Mucosa of stomach (tissue), 1 donor: Measurements from ENCODE around the gene TFEC.
"Not testable (repeated sequence)": the region's sequence is repeated elsewhere in the genome, so short reads cannot be mapped to it uniquely, and the experiment has no call there.

Source experiments
- H3K27me3 ChIP-seq: one replicate; pipeline ENCODE4 v1.7.0; 2013; ENCODE audit warnings: mild to moderate bottlenecking, low read length; ENCODE audit not compliant: control insufficient read depth, insufficient read depth
- H3K36me3 ChIP-seq: one replicate; pipeline ENCODE4 v1.7.0; 2013; ENCODE audit warnings: low read length; ENCODE audit not compliant: control insufficient read depth, insufficient read depth
- H3K4me1 ChIP-seq: one replicate; pipeline ENCODE4 v1.7.0; 2013; ENCODE audit warnings: mild to moderate bottlenecking, low read length; ENCODE audit not compliant: control insufficient read depth, insufficient read depth
- H3K4me3 ChIP-seq: one replicate; pipeline ENCODE4 v1.7.0; 2013; ENCODE audit warnings: low read length
- H3K9ac ChIP-seq: one replicate; pipeline ENCODE4 v1.7.0; 2013; ENCODE audit warnings: mild to moderate bottlenecking, low read length, moderate library complexity
- H3K9me3 ChIP-seq: one replicate; pipeline ENCODE4 v1.7.0; 2013; ENCODE audit warnings: mild to moderate bottlenecking, low read length, moderate library complexity; ENCODE audit not compliant: control insufficient read depth
- donor health status: Pancreatic carcinoma.

Gene TFEC

GRCh38 chr7:116030651-116031276, at the start of gene TFEC:
Gene TFEC (minus strand): TSS chr7:116030763. CDS start chr7:115984441, 46,322 bp downstream.
- Histone ChIP-seq H3K9me3 (no peaks in the 10 kb centered on the region), H3K4me3 (no peak within 1 kb of the TSS), H3K36me3 (no peaks in the 10 kb centered on the region), H3K9ac (no peak within 1 kb of the TSS), H3K4me1 (no peaks in the 10 kb centered on the region), H3K27me3 (no peaks in the 10 kb centered on the region)

GRCh38 chr7:116075351-116076145, 45.0 kb upstream of the TFEC start:
- Histone ChIP-seq H3K9ac (no peak overlapping the region), H3K36me3 (no peaks in the 10 kb centered on the region), H3K4me1 (no peaks in the 10 kb centered on the region), H3K27me3 (no peaks in the 10 kb centered on the region), H3K4me3 (no peak overlapping the region), H3K9me3 (no peaks in the 10 kb centered on the region)

DNA sequence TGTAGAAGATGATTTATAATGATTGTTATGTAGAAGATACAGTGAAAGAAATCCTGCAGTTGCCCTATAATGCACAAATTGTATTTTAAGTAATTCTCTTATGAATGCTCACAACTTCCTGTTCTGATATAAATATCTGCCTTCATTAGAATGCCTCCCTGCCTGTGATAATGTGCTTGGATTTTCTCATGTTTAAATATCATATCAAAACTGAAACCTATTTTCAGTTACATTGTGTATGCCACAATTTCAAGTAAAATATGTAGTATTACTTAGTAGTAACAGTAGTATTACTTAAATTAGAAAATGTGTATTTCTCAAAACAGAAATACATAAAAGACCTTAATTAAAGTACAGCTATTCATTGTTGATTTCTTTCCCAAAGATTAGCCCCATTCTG, 41.1 kb upstream of the TFEC start:
- Histone ChIP-seq H3K27me3 (no peaks in the 10 kb centered on the region), H3K9ac (no peak overlapping the region), H3K4me1 (no peaks in the 10 kb centered on the region), H3K9me3 (no peaks in the 10 kb centered on the region), H3K36me3 (no peaks in the 10 kb centered on the region), H3K4me3 (no peak overlapping the region)

- Histone ChIP-seq H3K36me3 (no peaks in the 10 kb centered on the region), H3K9me3 (no peaks in the 10 kb centered on the region), H3K4me3 (no peak overlapping the region), H3K27me3 (no peaks in the 10 kb centered on the region), H3K4me1 (no peaks in the 10 kb centered on the region), H3K9ac (no peak overlapping the region)
These were observed 33.6 kb upstream of the TFEC start for GRCh38 chr7:116064179-116064578.

GRCh38 chr7:116062666-116063065, 32.1 kb upstream of the TFEC start:
- no peak overlapping the region for H3K9ac ChIP-seq
- H3K36me3 ChIP-seq: no peaks in the 10 kb centered on the region
- no peaks in the 10 kb centered on the region for H3K4me1 ChIP-seq
- no peaks in the 10 kb centered on the region for H3K9me3 ChIP-seq
- H3K27me3 ChIP-seq: no peaks in the 10 kb centered on the region
- H3K4me3 ChIP-seq: no peak overlapping the region

- H3K4me1 ChIP-seq: no peaks in the 10 kb centered on the region
- H3K9me3 ChIP-seq: no peaks in the 10 kb centered on the region
- no peaks in the 10 kb centered on the region for H3K27me3 ChIP-seq
- H3K4me3 ChIP-seq: no peak overlapping the region
- H3K9ac ChIP-seq: no peak overlapping the region
- H3K36me3 ChIP-seq: no peaks in the 10 kb centered on the region
These were observed 21.4 kb upstream of the TFEC start for GRCh38 chr7:116052006-116052405.

DNA sequence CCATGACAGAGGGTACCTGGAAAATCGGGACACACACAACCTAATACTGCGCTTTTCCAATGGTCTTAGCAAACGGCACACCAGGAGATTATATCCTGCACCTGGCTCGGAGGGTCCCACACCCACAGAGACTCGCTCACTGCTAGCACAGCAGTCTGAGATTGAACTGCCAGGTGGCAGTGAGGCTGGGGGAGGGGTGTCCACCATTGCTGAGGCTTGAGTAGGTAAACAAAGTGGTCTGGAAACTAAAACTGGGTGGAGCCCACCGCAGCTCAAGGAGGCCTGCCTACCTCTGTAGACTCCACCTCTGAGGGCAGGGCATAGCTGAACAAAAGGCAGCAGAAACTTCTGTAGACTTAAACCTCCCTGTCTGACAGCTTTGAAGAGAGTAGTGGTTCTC, 16.7 kb upstream of the TFEC start:
- not testable (repeated sequence) for H3K9me3 ChIP-seq, H3K4me3 ChIP-seq, H3K36me3 ChIP-seq, H3K27me3 ChIP-seq, H3K4me1 ChIP-seq, H3K9ac ChIP-seq

DNA sequence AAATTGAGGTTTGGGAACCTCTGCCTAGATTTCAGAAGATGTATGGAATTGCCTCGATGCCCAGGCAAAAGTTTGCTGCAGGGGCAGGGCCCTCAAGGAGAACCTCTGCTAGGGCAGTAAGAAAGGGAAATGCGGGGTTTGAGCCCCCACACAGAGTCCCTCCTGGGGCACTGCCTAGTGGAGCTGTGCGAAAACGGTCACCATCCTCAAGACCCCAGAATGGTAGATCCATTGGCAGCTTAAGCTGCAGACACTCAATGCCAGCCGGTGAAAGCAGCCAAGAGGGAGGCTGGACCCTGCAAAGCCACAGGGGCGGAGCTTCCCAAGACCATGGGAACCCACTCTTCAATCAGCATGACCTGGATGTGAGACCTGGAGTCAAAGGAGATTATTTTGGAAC, 15.0 kb upstream of the TFEC start:
- Histone ChIP-seq H3K9me3 (no peaks in the 10 kb centered on the region), H3K4me3 (no peak overlapping the region), H3K9ac (no peak overlapping the region), H3K36me3 (no peaks in the 10 kb centered on the region), H3K4me1 (no peaks in the 10 kb centered on the region), H3K27me3 (no peaks in the 10 kb centered on the region)

- Histone ChIP-seq H3K9me3 (no peaks in the 10 kb centered on the region), H3K4me1 (no peaks in the 10 kb centered on the region), H3K36me3 (no peaks in the 10 kb centered on the region), H3K9ac (no peak overlapping the region), H3K4me3 (no peak overlapping the region), H3K27me3 (no peaks in the 10 kb centered on the region)
These were observed 11.1 kb upstream of the TFEC start for GRCh38 chr7:116041615-116042014.

DNA sequence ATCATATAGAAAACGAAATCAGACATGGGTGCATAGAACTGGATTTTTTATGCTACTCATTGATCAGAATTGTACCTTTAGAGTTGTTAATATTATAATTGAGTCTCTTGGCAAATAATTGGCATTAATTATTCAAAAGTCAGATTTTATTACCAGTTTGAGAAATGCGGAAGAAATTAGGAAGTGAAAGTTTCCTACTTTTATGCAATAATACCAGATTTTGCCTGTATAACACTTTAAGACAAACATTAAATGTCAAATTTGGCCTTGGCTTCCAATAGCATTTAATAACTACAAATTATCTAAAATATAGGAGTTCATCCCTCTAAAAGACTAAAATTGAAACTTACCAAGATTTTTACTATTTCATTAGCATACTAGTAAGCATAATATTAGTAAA, 6.8 kb upstream of the TFEC start:
- no peak overlapping the region for H3K4me3 ChIP-seq
- H3K27me3 ChIP-seq: no peaks in the 10 kb centered on the region
- no peaks in the 10 kb centered on the region for H3K4me1 ChIP-seq
- H3K9ac ChIP-seq: no peak overlapping the region
- H3K9me3 ChIP-seq: no peaks in the 10 kb centered on the region
- no peaks in the 10 kb centered on the region for H3K36me3 ChIP-seq

- no peak overlapping the region for H3K9ac ChIP-seq
- no peak overlapping the region for H3K4me3 ChIP-seq
- H3K27me3 ChIP-seq: no peaks in the 10 kb centered on the region
- H3K9me3 ChIP-seq: no peaks in the 10 kb centered on the region
- no peaks in the 10 kb centered on the region for H3K36me3 ChIP-seq
- no peaks in the 10 kb centered on the region for H3K4me1 ChIP-seq
These were observed 3.8 kb upstream of the TFEC start for GRCh38 chr7:116034411-116034810.

- H3K9ac ChIP-seq: no peak overlapping the region
- H3K9me3 ChIP-seq: no peaks in the 10 kb centered on the region
- H3K36me3 ChIP-seq: no peaks in the 10 kb centered on the region
- H3K4me1 ChIP-seq: no peaks in the 10 kb centered on the region
- H3K4me3 ChIP-seq: no peak overlapping the region
- no peaks in the 10 kb centered on the region for H3K27me3 ChIP-seq
These were observed 2.3 kb upstream of the TFEC start for GRCh38 chr7:116032886-116033285.
